Keratinocyte (primary cell): Measurements from ENCODE around the gene CFAP69. TPM values are rescaled to one million over a fixed set of nuclear protein-coding genes. Genes with fewer than 3 reads are reported as not detected.

ENCODE experiments used
- DNase-seq: peaks from one replicate; pipeline ENCODE4 v3.0.0-alpha.2; 2011; ENCODE audit warnings: low read depth, missing footprints, low spot score
- FAIRE-seq: peaks from 2 replicates; lab custom pipeline; 2011; peaks lifted over from hg19 to GRCh38; lab: Jason Lieb, UNC
- H2AFZ ChIP-seq: 2 replicates; pipeline ENCODE4 v1.6.0; 2012; ENCODE audit warnings: low read length, control low read depth, inconsistent platforms; ENCODE audit not compliant: control insufficient read depth
- H3K27ac ChIP-seq: 2 replicates; pipeline ENCODE4 v1.5.1; 2011; ENCODE audit warnings: low read length; ENCODE audit not compliant: control insufficient read depth, insufficient read depth
- H3K27me3 ChIP-seq: 3 replicates; pipeline ENCODE4 v1.6.0; 2011; ENCODE audit warnings: low read length; ENCODE audit not compliant: control insufficient read depth, insufficient read depth; ENCODE audit errors: extremely low read depth
- H3K36me3 ChIP-seq, 2 experiments: 2 replicates in 1 of 2; 3 replicates in 1 of 2; pipeline ENCODE4 v1.5.1; 2011; ENCODE audit warnings: low read length in 2 of 2, mild to moderate bottlenecking in 1 of 2; ENCODE audit not compliant: control insufficient read depth in 2 of 2, insufficient read depth in 2 of 2; ENCODE audit errors: extremely low read depth in 1 of 2
- H3K4me1 ChIP-seq: 3 replicates; pipeline ENCODE4 v1.5.1; 2011; ENCODE audit warnings: low read length; ENCODE audit not compliant: control insufficient read depth, insufficient read depth; ENCODE audit errors: extremely low read depth
- H3K4me2 ChIP-seq: 3 replicates; pipeline ENCODE4 v1.6.0; 2011; ENCODE audit warnings: low read depth, low read length; ENCODE audit not compliant: control insufficient read depth, insufficient read depth; ENCODE audit errors: extremely low read depth
- H3K4me3 ChIP-seq, 3 experiments: fragments of 200-600 bp in 1 of 3; sonication (generic) in 1 of 3; 2 replicates in 2 of 3; 3 replicates in 1 of 3; pipeline ENCODE4 v1.5.1; 2011 to 2016; ENCODE audit warnings: low read length in 3 of 3, mild to moderate bottlenecking in 3 of 3, control low read depth in 2 of 3, inconsistent platforms in 1 of 3, low read depth in 1 of 3, mixed read lengths in 1 of 3, mixed run types in 1 of 3, moderate library complexity in 1 of 3; ENCODE audit not compliant: control insufficient read depth in 2 of 3, insufficient read depth in 2 of 3; ENCODE audit errors: extremely low read depth in 1 of 3
- H3K79me2 ChIP-seq: 2 replicates; pipeline ENCODE4 v1.6.0; 2012; ENCODE audit warnings: low read length; ENCODE audit not compliant: control insufficient read depth, insufficient read depth
- H3K9ac ChIP-seq: 3 replicates; pipeline ENCODE4 v1.6.0; 2011; ENCODE audit warnings: low read length; ENCODE audit not compliant: control insufficient read depth, insufficient read depth; ENCODE audit errors: extremely low read depth
- H3K9me1 ChIP-seq: 3 replicates; pipeline ENCODE4 v1.6.0; 2011; ENCODE audit warnings: low read length; ENCODE audit not compliant: control insufficient read depth, insufficient read depth; ENCODE audit errors: extremely low read depth
- H3K9me3 ChIP-seq: 2 replicates; pipeline ENCODE4 v1.5.1; 2012; ENCODE audit warnings: low read depth, low read length; ENCODE audit not compliant: control insufficient read depth
- H4K20me1 ChIP-seq: 3 replicates; pipeline ENCODE4 v1.6.0; 2011; ENCODE audit warnings: low read length; ENCODE audit not compliant: control insufficient read depth, insufficient read depth; ENCODE audit errors: extremely low read depth
- EZH2 ChIP-seq: IDR thresholded peaks from one replicate; pipeline ENCODE4 v1.6.1; 2012; ENCODE audit warnings: inconsistent platforms, mild to moderate bottlenecking, low read length, moderate library complexity
- dilution Hi-C: fragments of 300-500 bp; cut with MboI; formaldehyde crosslinking; loops from one replicate; pipeline ENCODE4 v1.7.0; 2020; ENCODE audit warnings: low sequenced_read_pairs; ENCODE audit not compliant: extremely low pct_ligation_motif_present
- polyA plus RNA-seq, 5 experiments: library from polyadenylated mRNA; depleted of rRNA in 3 of 5; stranded (reverse) in 3 of 5; stranded (forward) in 1 of 5; unstranded in 1 of 5; fragments of >200 nt; gene quantifications; 1 replicate in 1 of 5; 2 replicates in 3 of 5; 3 replicates in 1 of 5; pipeline versions ENCODE4 v1.2.1 to v1.2.3, GENCODE V29; 2011 to 2012; ENCODE audit warnings: missing spikeins in 2 of 5, low read depth in 1 of 5, low replicate concordance in 1 of 5
- TF ChIP-seq, protein P1 (sequence below), 3 experiments: IDR thresholded peaks in 1 of 3; conservative IDR thresholded peaks in 1 of 3; optimal IDR thresholded peaks in 1 of 3; 2 replicates in 2 of 3; 3 replicates in 1 of 3; pipeline versions ENCODE3 to v1.5.1; 2011; ENCODE audit warnings: low read length in 3 of 3, mild to moderate bottlenecking in 3 of 3, moderate library complexity in 2 of 3, control low read depth in 1 of 3, inconsistent platforms in 1 of 3; ENCODE audit not compliant: insufficient read depth in 2 of 3; ENCODE audit errors: extremely low read depth in 1 of 3

CFAP69 gene
- polyA plus RNA-seq, 1 donor (not counting 4 experiments of a cell fraction or from before 2014, with no cell fraction given): 1.6 TPM

DNA sequence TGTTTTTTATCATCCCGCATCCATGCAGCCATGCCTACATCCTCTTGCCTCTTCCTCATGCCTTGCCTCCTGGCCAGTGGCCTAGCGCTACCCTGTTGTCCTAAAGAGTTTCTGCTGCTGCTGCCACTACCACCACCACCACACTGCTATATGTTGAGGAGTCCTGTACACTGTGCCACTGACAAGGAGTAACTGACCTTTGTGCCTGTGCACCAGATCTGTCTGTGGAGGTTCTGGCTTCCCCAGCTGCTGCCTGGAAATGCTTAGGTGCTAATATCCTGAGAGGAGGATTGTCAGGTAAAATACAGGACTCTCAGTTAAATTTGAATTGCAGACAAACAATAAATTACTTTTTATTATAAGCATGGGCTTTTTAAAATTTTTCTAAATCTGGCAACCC lies 7.0 kb upstream of the CFAP69 start:
- Histone ChIP-seq H3K27me3 (no peaks in the 10 kb centered on the region), H2AFZ (no peak overlapping the region), H3K9me1 (no peaks in the 10 kb centered on the region), H3K4me3 (no peak overlapping the region), H3K4me2 (no peak overlapping the region), H3K79me2 (no peaks in the 10 kb centered on the region), H3K9me3 (no peaks in the 10 kb centered on the region), H3K27ac (no peak overlapping the region), H3K36me3 (no peaks in the 10 kb centered on the region), H3K9ac (no peak overlapping the region), H4K20me1 (no peaks in the 10 kb centered on the region), H3K4me1 (no peaks in the 10 kb centered on the region)
- TF ChIP-seq, protein P1, sequence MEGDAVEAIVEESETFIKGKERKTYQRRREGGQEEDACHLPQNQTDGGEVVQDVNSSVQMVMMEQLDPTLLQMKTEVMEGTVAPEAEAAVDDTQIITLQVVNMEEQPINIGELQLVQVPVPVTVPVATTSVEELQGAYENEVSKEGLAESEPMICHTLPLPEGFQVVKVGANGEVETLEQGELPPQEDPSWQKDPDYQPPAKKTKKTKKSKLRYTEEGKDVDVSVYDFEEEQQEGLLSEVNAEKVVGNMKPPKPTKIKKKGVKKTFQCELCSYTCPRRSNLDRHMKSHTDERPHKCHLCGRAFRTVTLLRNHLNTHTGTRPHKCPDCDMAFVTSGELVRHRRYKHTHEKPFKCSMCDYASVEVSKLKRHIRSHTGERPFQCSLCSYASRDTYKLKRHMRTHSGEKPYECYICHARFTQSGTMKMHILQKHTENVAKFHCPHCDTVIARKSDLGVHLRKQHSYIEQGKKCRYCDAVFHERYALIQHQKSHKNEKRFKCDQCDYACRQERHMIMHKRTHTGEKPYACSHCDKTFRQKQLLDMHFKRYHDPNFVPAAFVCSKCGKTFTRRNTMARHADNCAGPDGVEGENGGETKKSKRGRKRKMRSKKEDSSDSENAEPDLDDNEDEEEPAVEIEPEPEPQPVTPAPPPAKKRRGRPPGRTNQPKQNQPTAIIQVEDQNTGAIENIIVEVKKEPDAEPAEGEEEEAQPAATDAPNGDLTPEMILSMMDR (optimal IDR thresholded peaks at IDR 0.05 in 1 of 3, IDR thresholded peaks at IDR 0.05 in 1 of 3, conservative IDR thresholded peaks at IDR 0.05 in 1 of 3; ENCODE audit: extremely low read depth in 1 of 3, insufficient read depth in 2 of 3, low read length in 3 of 3): no peak
- TF ChIP-seq EZH2: no peak
- DNase-seq (no peak), FAIRE-seq (no peak)
- dilution Hi-C loops: no loop called here

DNA sequence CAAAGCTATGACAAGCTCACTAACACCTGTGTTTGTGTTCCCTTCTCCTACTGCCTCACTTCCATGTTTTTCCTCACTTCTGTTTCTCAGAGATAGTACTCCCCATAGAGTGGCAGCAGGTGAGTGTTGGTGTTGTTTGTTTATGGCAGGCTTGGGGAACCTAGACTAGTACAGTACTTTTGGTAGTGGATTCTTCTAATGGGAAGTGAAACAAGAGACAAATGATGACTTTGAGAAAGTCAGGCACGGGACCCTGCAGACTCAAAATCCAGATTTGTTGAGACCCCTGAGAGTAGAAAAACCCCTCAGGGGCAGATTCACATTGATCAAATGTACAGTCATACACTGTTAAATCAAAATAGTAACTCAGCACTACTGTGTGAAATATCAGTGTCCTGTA lies 6.4 kb upstream of the CFAP69 start:
- Histone ChIP-seq H3K9me3 (no peaks in the 10 kb centered on the region), H4K20me1 (no peaks in the 10 kb centered on the region), H2AFZ (no peak overlapping the region), H3K79me2 (no peaks in the 10 kb centered on the region), H3K9me1 (no peaks in the 10 kb centered on the region), H3K27ac (no peak overlapping the region), H3K9ac (no peak overlapping the region), H3K27me3 (no peaks in the 10 kb centered on the region), H3K4me3 (no peak overlapping the region), H3K36me3 (no peaks in the 10 kb centered on the region), H3K4me1 (no peaks in the 10 kb centered on the region), H3K4me2 (no peak overlapping the region)
- dilution Hi-C loops: no loop called here
- DNase-seq (no peak), FAIRE-seq (no peak)
- TF ChIP-seq EZH2: no peak

DNA sequence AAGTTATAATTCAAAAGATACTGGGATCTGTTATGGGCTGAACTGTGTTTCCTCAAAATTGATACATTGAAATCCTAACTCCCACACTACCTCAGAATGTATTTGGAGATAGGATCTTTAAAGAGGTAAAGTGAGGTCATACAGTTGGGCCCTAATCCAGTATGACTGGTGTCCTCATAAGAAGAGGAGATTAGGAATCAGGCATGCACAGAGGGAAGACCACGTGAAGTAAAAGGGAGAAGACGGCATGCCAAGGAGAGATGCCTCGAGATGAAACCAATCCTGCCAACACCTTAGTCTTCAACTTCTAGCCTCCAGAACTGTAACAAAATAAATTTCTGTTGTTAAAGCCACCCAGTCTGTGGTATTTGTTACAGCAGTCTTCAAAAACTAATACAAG lies 5.9 kb upstream of the CFAP69 start:
- no peak for TF ChIP-seq EZH2
- TF ChIP-seq, protein P1 (optimal IDR thresholded peaks at IDR 0.05 in 1 of 3, IDR thresholded peaks at IDR 0.05 in 1 of 3, conservative IDR thresholded peaks at IDR 0.05 in 1 of 3; ENCODE audit: extremely low read depth in 1 of 3, insufficient read depth in 2 of 3, low read length in 3 of 3): no peak
- dilution Hi-C loops: no loop called here
- Histone ChIP-seq H3K4me3 (no peak overlapping the region), H3K9me1 (no peaks in the 10 kb centered on the region), H4K20me1 (no peaks in the 10 kb centered on the region), H3K36me3 (no peaks in the 10 kb centered on the region), H3K27me3 (no peaks in the 10 kb centered on the region), H3K9me3 (no peaks in the 10 kb centered on the region), H3K4me1 (no peaks in the 10 kb centered on the region), H3K79me2 (no peaks in the 10 kb centered on the region), H2AFZ (no peak overlapping the region), H3K27ac (no peak overlapping the region), H3K9ac (no peak overlapping the region), H3K4me2 (no peak overlapping the region)
- DNase-seq: no peak
- FAIRE-seq: no peak
